Neutrophil (primary cell): ENCODE data around the gene PDE11A.

Source experiments
- H3K27ac ChIP-seq: fragments of 200-600 bp; sonication (generic); 2 replicates; pipeline ENCODE4 v1.5.1; 2016; ENCODE audit warnings: mild to moderate bottlenecking, moderate library complexity
- H3K27me3 ChIP-seq: fragments of 200-600 bp; sonication (generic); 2 replicates; pipeline ENCODE4 v1.6.0; 2016; ENCODE audit warnings: mild to moderate bottlenecking
- H3K36me3 ChIP-seq: fragments of 200-600 bp; sonication (generic); 2 replicates; pipeline ENCODE4 v1.5.1; 2017
- H3K4me1 ChIP-seq, 2 experiments: fragments of 200-600 bp in 1 of 2; sonication (generic) in 1 of 2; 1 replicate in 1 of 2; 2 replicates in 1 of 2; pipeline versions ENCODE4 v1.5.1 to v1.6.1; 2013 to 2016; ENCODE audit warnings: low read depth in 1 of 2, low read length in 1 of 2, mild to moderate bottlenecking in 1 of 2, moderate library complexity in 1 of 2; ENCODE audit not compliant: control insufficient read depth in 1 of 2, insufficient read depth in 1 of 2
- H3K4me3 ChIP-seq, 2 experiments: fragments of 200-600 bp in 1 of 2; sonication (generic) in 1 of 2; 1 replicate in 1 of 2; 2 replicates in 1 of 2; pipeline ENCODE4 v1.5.1; 2013 to 2016; ENCODE audit warnings: low read depth in 1 of 2, low read length in 1 of 2, mild to moderate bottlenecking in 1 of 2, moderate library complexity in 1 of 2
- H3K9me3 ChIP-seq: fragments of 200-600 bp; sonication (generic); 2 replicates; pipeline ENCODE4 v1.5.1; 2016
- CTCF ChIP-seq: fragments of 200-600 bp; sonication (generic); IDR thresholded peaks from 2 replicates; pipeline ENCODE4 v1.5.1; 2016; ENCODE audit warnings: antibody characterized with exemption

The PDE11A gene

GRCh38 chr2:177728399-177728765, 344.2 kb downstream of the PDE11A start:
- no peaks in the 10 kb centered on the region for H3K27me3 ChIP-seq
- no peak overlapping the region for H3K4me3 ChIP-seq
- H3K27ac ChIP-seq: no peak overlapping the region
- no peaks in the 10 kb centered on the region for H3K36me3 ChIP-seq
- TF ChIP-seq CTCF: no peak
- H3K9me3 ChIP-seq: no peaks in the 10 kb centered on the region
- H3K4me1 ChIP-seq: no peaks in the 10 kb centered on the region

GRCh38 chr2:177727577-177728398, 344.8 kb downstream of the PDE11A start:
- H3K36me3 ChIP-seq: no peaks in the 10 kb centered on the region
- no peak overlapping the region for H3K4me3 ChIP-seq
- H3K4me1 ChIP-seq: no peaks in the 10 kb centered on the region
- H3K9me3 ChIP-seq: no peaks in the 10 kb centered on the region
- TF ChIP-seq CTCF: no peak
- no peak overlapping the region for H3K27ac ChIP-seq
- no peaks in the 10 kb centered on the region for H3K27me3 ChIP-seq

GRCh38 chr2:177726931-177727348, 345.6 kb downstream of the PDE11A start:
- no peaks in the 10 kb centered on the region for H3K4me1 ChIP-seq
- no peaks in the 10 kb centered on the region for H3K9me3 ChIP-seq
- TF ChIP-seq CTCF: no peak
- no peaks in the 10 kb centered on the region for H3K27me3 ChIP-seq
- H3K4me3 ChIP-seq: no peak overlapping the region
- no peak overlapping the region for H3K27ac ChIP-seq
- no peaks in the 10 kb centered on the region for H3K36me3 ChIP-seq

GRCh38 chr2:177724398-177725287, 347.9 kb downstream of the PDE11A start:
- peak; percentile 42 for TF ChIP-seq CTCF
- Histone ChIP-seq H3K36me3 (no peaks in the 10 kb centered on the region), H3K4me3 (no peak overlapping the region)

GRCh38 chr2:177723235-177723634, 349.3 kb downstream of the PDE11A start:
- no peak for TF ChIP-seq CTCF
- no peaks in the 10 kb centered on the region for H3K4me1 ChIP-seq
- no peaks in the 10 kb centered on the region for H3K27me3 ChIP-seq
- no peaks in the 10 kb centered on the region for H3K36me3 ChIP-seq
- H3K9me3 ChIP-seq: no peaks in the 10 kb centered on the region
- no peak overlapping the region for H3K27ac ChIP-seq
- no peak overlapping the region for H3K4me3 ChIP-seq

More at GRCh38 chr2:177724398-177725287, 347.9 kb downstream of the PDE11A start:
- Histone ChIP-seq H3K9me3 (no peaks in the 10 kb centered on the region), H3K4me1 (no peaks in the 10 kb centered on the region), H3K27me3 (no peaks in the 10 kb centered on the region), H3K27ac (no peak overlapping the region)
